ENCODE measurements around the gene CFAP251. TPM values are rescaled to one million over a fixed set of nuclear protein-coding genes. Genes with fewer than 3 reads are reported as not detected.

CFAP251 gene
- total and polyA plus RNA-seq, 2 donors (not counting 3 experiments of a cell fraction or from before 2014, with no cell fraction given) = 3.3 to 4.0 TPM

GRCh38 chr12:121873216-121873569 lies 45.2 kb upstream of the CFAP251 start:
- Histone ChIP-seq H3K79me2 (ENCODE audit: control insufficient read depth, insufficient read depth, low read length) (no peaks in the 10 kb centered on the region), H3K9ac (replicated peaks; ENCODE audit: extremely low read depth, insufficient read depth, low read length) (no peak overlapping the region), H3K9me3 (replicated peaks; ENCODE audit: control insufficient read depth, insufficient read depth, low read length) (no peaks in the 10 kb centered on the region), H3K36me3 (ENCODE audit: control insufficient read depth in 2 of 2, extremely low read depth in 1 of 2, insufficient read depth in 2 of 2, low read length in 2 of 2) (no peaks in the 10 kb centered on the region), H3K27ac (ENCODE audit: insufficient read depth, low read depth, low read length) (no peak overlapping the region), H3K4me1 (ENCODE audit: control insufficient read depth, extremely low read depth, insufficient read depth, low read length) (no peaks in the 10 kb centered on the region), H4K20me1 (replicated peaks; ENCODE audit: control insufficient read depth, extremely low read depth, insufficient read depth, low read length) (no peaks in the 10 kb centered on the region), H3K27me3 (ENCODE audit: control insufficient read depth in 2 of 2, insufficient read depth in 2 of 2, low read length in 2 of 2) (no peaks in the 10 kb centered on the region), H3K4me3 (replicated peaks in 1 of 3; ENCODE audit: insufficient read depth in 1 of 3, low read depth in 1 of 3, low read length in 3 of 3) (no peak overlapping the region), H3K4me2 (ENCODE audit: insufficient read depth, low read length) (no peak overlapping the region), H3K9me1 (replicated peaks; ENCODE audit: control insufficient read depth, extremely low read depth, insufficient read depth, low read length) (no peaks in the 10 kb centered on the region), H2AFZ (ENCODE audit: low read depth, low read length) (no peak overlapping the region)
- FAIRE-seq (no peak), DNase-seq (ENCODE audit: low read depth, low spot score) (no peak)
- no TSS peak for BruUV-seq (replicated peaks)
- ChIA-PET POLR2A (no interaction called here), CTCF (interaction anchor here (0.7 to 1.3 kb wide), 2 partner anchors 9 to 79 kb away, joined by 3 to 4 read pairs; no protein-coding TSS in a partner anchor)
- TF ChIP-seq MAX (IDR thresholded peaks at IDR 0.05; ENCODE audit: insufficient read depth, insufficient read length) (no peak), EZH2 (IDR thresholded peaks at IDR 0.05; ENCODE audit: borderline replicate concordance, low read depth, low read length, severe bottlenecking) (no peak), FOS (IDR thresholded peaks at IDR 0.05; ENCODE audit: borderline replicate concordance, insufficient read depth, low read length) (no peak), GATA2 (IDR thresholded peaks at IDR 0.05; ENCODE audit: insufficient read depth, insufficient read length, low read depth, low read length) (no peak), MYC (IDR thresholded peaks at IDR 0.05; ENCODE audit: low read depth, low read length) (no peak), JUN (IDR thresholded peaks at IDR 0.05; ENCODE audit: borderline replicate concordance, insufficient read depth, insufficient read length, low read depth) (no peak), POLR2A (IDR thresholded peaks at IDR 0.05; ENCODE audit: low read depth, low read length) (no peak), POLR2AphosphoS5 (IDR thresholded peaks at IDR 0.05; ENCODE audit: insufficient read depth, low read depth, low read length) (no peak)
- TF ChIP-seq, protein P1, sequence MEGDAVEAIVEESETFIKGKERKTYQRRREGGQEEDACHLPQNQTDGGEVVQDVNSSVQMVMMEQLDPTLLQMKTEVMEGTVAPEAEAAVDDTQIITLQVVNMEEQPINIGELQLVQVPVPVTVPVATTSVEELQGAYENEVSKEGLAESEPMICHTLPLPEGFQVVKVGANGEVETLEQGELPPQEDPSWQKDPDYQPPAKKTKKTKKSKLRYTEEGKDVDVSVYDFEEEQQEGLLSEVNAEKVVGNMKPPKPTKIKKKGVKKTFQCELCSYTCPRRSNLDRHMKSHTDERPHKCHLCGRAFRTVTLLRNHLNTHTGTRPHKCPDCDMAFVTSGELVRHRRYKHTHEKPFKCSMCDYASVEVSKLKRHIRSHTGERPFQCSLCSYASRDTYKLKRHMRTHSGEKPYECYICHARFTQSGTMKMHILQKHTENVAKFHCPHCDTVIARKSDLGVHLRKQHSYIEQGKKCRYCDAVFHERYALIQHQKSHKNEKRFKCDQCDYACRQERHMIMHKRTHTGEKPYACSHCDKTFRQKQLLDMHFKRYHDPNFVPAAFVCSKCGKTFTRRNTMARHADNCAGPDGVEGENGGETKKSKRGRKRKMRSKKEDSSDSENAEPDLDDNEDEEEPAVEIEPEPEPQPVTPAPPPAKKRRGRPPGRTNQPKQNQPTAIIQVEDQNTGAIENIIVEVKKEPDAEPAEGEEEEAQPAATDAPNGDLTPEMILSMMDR (IDR thresholded peaks at IDR 0.05; ENCODE audit: extremely low read depth in 1 of 2, insufficient read depth in 1 of 2, low read depth in 1 of 2, low read length in 2 of 2) = no peak
- dilution Hi-C loops (cut with MboI; ENCODE audit: extremely low pct_ligation_motif_present, low sequenced_read_pairs) = no loop called here
- intact Hi-C loops (cut with micrococcal nuclease) = no loop called here
